ENCODE measurements around the gene C1orf50.

C1orf50 gene

GRCh38 chr1:42765269-42765668 is 1.8 kb upstream of the C1orf50 start:
- no peak for DNase-seq

GRCh38 chr1:42765832-42766740 is 963 bp upstream of the C1orf50 start:
- DNase-seq, result peak; percentile 38

- no peak for DNase-seq
These were observed 506 bp downstream of the C1orf50 start for GRCh38 chr1:42767510-42768000.

- no peak for DNase-seq
These were observed 1.1 kb downstream of the C1orf50 start for GRCh38 chr1:42768172-42768571.

GRCh38 chr1:42769811-42770210 is 2.8 kb downstream of the C1orf50 start:
- DNase-seq, result no peak

DNA sequence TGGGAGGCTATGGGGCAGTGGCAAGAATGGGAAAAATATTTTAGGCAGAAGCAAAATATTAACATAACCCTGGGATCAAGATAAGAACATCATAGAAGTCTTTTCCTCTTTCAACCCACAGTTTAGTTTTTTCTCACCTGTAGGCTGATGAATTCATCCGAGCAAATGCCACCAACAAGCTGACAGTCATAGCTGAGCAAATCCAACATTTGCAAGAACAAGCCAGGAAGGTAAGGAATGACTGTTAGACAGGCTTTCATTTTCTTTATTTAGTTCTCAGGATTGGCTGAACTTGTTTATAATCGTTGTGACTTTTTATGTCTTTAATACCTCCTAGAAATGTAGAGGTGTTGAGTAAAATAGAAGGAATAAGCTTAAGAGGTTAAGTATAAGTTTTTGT is 6.4 kb downstream of the C1orf50 start:
- no peak for DNase-seq

GRCh38 chr1:42774928-42775526 is 8.0 kb downstream of the C1orf50 start:
- DNase-seq, result no peak

GRCh38 chr1:42776502-42776901 is 9.5 kb downstream of the C1orf50 start:
- no peak for DNase-seq

GRCh38 chr1:42777852-42778251 is 10.8 kb downstream of the C1orf50 start:
- no peak for DNase-seq

- DNase-seq, result no peak
These were observed 12.7 kb downstream of the C1orf50 start for GRCh38 chr1:42779725-42780124.

- no peak for DNase-seq
These were observed 13.1 kb downstream of the C1orf50 start for GRCh38 chr1:42780176-42780575.

DNA sequence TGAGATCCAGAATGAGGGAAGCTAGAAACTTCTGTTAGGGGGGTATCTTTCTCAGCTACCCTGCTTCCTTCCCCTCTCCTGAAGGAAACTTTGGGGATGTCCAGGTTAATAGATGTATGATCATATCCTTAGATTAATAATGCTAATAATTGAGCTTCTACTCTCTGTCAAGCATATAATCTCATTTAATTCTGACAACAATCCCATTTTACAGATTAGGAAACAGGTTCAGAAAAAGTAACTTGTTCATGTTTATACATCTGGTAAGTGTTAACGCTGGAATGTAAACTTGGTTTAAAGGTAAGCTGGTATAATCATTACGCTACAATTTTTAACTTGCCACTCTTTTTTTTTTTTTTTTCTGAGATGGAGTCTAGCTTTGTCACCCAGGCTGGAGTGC is 16.0 kb downstream of the C1orf50 start:
- DNase-seq, result no peak

- no peak for DNase-seq
These were observed 17.5 kb downstream of the C1orf50 start for GRCh38 chr1:42784547-42784945.

DNA sequence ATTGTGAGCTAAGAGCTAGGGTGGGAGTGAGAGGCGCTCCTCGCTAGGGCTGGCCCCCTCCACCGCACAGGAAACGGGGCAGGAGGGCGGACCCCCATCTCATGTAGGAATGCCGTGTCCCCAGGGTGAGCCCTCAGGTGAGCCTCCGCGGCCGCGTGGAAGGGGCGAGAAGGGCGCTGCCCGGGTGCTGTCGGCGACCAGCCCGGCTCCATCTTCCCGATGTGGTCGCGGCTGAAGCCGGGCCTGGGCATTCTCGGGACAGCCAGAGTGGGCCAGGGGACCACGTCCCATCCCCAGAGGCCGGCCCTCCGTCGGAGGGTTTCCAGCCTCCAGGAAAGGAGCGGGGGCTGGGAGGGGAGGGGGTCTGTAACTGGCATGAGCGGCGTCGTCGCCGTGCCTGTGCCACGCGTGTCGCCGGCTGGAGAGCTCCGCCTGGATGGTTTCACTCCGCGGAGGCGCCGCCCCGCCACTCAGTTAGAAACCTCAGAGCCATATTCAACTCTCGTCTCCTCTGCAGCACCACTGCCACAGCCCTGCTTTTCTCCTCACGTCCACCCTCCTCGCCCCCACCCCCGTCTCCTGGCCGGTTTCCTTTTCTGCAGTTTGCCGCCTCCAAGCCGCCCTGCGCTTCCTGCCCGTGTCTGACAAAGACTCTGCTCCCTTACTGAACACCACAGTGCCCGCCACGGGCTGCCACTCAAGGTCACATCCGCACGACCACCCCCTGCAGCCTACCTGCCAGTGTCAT is 18.1 kb downstream of the C1orf50 start, which contains the start of gene TMEM269:
TSS of gene TMEM269 (plus strand) at position 46 of the 748 bp plus-strand sequence. CDS start 4,903 bp downstream, outside the sequence.
- no peak for DNase-seq

DNA sequence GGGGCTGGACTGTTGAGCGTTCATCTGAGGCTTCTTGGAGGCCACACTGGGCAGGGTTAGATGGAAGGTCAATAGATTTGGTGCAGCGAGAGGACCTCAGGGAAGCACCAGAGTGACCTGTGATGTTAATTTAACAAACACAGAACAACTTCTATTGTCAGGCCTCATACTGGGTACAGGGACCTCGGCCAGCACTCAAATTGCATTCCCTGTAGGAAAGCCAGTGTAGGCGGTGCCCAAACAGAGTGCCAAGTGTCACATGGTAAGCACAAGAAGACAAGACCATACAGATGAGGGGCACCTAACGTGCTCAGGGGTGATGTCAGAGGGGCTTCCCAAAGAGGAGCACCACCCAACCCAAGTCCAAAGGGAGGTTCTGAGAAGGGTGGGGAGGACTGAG is 19.0 kb downstream of the C1orf50 start:
- DNase-seq, result no peak

DNA sequence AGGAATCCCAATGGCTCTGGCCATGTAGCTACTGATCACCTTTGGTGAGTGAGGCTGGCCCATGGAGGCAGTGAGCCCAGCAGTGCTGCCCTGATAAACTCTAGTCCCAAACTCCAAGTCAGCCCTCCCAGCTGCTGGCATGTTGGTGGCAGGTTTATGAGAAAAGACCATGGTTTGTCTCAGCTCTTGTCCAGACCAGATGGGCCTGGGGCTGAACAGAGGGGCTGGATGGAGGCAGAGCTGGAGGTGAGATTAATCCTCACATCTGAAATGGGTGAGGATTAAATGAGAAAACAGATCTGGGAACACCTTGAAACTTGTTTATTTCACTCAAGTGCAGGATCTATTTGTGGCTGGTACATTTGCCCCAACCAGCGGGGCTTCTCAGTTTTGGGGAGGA is 21.0 kb downstream of the C1orf50 start:
- DNase-seq, result no peak

DNA sequence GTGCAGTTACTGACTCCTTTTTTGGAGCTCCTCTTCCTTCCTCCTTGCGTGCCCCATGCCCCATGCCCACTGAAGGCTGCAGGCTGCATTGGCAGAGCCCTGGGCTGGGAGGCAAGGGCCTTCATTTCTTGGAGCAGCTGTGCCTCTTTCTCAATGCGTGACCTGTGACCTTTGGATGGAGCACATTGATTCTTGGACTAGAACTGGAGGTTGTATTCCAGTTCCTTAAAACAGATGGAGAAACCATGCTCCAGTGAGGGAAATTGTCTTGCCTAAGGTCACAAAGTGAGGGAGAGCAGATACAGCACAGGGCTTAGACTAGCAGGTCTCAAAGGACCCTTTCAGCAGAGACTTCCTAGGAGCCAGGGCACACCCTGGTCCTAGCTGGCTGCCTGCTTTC is 26.8 kb downstream of the C1orf50 start:
- DNase-seq, result no peak

DNA sequence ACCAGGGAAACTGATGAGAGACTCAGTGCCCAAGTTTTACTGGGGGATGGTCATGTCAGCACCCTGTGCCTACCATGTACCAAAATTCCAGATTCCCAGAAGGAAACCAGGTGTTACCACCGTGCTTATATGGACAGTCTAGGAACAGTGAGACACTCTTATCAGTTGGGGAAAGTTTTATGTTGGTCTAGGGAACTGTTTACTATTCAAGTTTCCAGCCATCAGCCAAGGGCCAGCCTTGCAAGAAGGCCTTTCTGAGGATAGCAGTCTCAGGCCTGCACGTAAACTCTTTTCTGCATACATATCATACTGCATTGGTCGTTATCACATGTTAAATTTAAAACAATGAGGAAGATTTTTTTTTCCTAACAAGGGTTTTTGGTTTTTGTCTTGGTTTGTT is 30.4 kb downstream of the C1orf50 start:
- DNase-seq, result no peak

GRCh38 chr1:42797979-42798378 is 30.9 kb downstream of the C1orf50 start:
- no peak for DNase-seq

GRCh38 chr1:42801832-42802473 is 34.9 kb downstream of the C1orf50 start:
- no peak for DNase-seq

- DNase-seq, result no peak
These were observed 39.1 kb downstream of the C1orf50 start for GRCh38 chr1:42806171-42806570.

GRCh38 chr1:42806593-42806992 is 39.5 kb downstream of the C1orf50 start:
- no peak for DNase-seq

Measured in DMS 273 treated with DMSO at 0.1 percent for 48 hours (cell line).